ENCODE measurements around the gene CERS6.

GRCh38 chr2:168522446-168522845, 66.4 kb downstream of the CERS6 start:
- TF ChIP-seq NFRKB (IDR thresholded peaks at IDR 0.05) (no peak), ZNF384 (IDR thresholded peaks at IDR 0.05) (no peak), BHLHE40 (IDR thresholded peaks at IDR 0.05; ENCODE audit: borderline replicate concordance) (no peak), FOXM1 (IDR thresholded peaks at IDR 0.05; ENCODE audit: borderline replicate concordance) (no peak), FOXK2 (IDR thresholded peaks at IDR 0.05) (no peak), PKNOX1 (IDR thresholded peaks at IDR 0.05) (no peak), SP1 (IDR thresholded peaks at IDR 0.05) (no peak)

Data from HEK293T (cell line).